ENCODE data around the gene NFKBIE.

DNA sequence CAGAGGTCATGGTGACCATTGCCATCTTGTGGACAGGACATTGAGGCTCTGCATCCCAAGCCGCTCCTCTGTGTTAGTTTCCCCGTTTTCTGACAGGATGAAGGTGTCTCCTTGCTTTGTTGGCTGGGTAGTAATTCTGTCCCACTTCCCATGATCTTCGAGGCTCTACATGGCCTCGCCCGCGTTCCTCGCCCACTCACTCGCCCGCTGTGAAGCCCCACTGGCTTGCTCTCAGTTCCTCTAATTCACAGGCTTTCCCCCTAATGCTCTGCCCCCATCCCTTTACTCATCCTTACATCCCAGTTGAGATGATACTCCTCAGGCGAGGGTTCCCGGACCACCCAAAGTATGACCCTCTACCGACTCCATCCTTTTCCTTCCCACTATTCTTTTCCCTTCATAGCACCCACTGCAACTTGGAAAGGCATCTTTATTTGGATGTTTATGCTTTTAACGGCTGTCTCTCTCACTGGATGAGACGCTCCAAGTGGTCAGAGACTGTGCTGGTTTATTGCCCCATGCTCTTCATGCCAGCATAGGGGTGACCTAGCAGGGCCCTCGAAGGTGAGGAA, 7.5 kb downstream of the NFKBIE start:
- TF ChIP-seq, protein P1, sequence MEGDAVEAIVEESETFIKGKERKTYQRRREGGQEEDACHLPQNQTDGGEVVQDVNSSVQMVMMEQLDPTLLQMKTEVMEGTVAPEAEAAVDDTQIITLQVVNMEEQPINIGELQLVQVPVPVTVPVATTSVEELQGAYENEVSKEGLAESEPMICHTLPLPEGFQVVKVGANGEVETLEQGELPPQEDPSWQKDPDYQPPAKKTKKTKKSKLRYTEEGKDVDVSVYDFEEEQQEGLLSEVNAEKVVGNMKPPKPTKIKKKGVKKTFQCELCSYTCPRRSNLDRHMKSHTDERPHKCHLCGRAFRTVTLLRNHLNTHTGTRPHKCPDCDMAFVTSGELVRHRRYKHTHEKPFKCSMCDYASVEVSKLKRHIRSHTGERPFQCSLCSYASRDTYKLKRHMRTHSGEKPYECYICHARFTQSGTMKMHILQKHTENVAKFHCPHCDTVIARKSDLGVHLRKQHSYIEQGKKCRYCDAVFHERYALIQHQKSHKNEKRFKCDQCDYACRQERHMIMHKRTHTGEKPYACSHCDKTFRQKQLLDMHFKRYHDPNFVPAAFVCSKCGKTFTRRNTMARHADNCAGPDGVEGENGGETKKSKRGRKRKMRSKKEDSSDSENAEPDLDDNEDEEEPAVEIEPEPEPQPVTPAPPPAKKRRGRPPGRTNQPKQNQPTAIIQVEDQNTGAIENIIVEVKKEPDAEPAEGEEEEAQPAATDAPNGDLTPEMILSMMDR (IDR thresholded peaks at IDR 0.05; ENCODE audit: low read length) = no peak; the same call in 1 of the 2 replicates
- no peak for TF ChIP-seq EZH2 (IDR thresholded peaks at IDR 0.05; ENCODE audit: borderline replicate concordance, low read length)

Data from OCI-LY1 (cell line).